T-helper 2 cell (primary cell): ENCODE measurements around the gene KCNN4.

Experiments
- DNase-seq, 5 experiments: peaks; one replicate each; pipeline versions ENCODE4 v3.0.0 to v3.0.0-alpha.2; 2012 to 2022

The KCNN4 gene

DNA sequence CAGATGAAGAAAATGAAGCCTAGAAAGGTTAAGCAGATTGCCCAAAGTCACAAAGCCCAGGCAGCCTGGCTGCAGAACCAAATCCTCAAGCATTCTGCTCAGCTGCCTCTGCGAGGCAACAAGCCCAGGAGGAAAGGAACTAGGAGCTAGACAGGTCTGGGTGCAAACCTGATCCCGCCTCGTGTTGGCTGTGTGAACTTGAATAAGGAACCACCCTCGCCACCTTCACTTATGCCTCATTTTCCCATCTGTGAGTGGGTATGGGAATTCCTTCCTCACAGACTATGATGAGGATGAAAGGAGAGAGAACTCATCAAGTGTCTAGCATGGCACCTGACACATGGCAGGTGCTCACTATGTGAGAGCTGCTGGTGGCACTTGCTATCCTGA is 32.6 kb downstream of the KCNN4 start:
- no peak for DNase-seq

- peak in 1 of 5 experiments; percentile 49 for DNase-seq
Observed at GRCh38 chr19:43747557-43748204, 33.1 kb downstream of the KCNN4 start.

DNA sequence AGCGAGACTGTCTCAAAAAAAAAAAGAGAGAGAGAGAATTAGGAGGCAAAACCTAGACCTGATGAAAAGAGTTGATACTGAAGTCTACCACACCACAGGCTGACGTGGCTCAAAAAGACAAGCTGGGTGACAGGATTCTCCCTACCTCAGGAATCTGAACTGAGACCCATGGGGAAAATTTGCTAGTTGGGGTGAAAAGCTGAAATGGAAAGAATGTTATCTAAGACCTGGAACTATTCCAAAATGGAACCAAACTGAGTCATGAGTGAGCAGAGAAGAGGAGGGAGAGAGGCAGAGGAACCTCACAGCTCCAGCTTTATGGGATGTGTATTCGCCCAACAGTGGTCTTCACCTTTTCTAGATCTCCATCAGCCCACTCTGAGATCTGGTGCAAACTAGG is 37.7 kb downstream of the KCNN4 start:
- DNase-seq, result no peak

- no peak for DNase-seq
Observed at GRCh38 chr19:43741075-43741825, 39.5 kb downstream of the KCNN4 start.

DNA sequence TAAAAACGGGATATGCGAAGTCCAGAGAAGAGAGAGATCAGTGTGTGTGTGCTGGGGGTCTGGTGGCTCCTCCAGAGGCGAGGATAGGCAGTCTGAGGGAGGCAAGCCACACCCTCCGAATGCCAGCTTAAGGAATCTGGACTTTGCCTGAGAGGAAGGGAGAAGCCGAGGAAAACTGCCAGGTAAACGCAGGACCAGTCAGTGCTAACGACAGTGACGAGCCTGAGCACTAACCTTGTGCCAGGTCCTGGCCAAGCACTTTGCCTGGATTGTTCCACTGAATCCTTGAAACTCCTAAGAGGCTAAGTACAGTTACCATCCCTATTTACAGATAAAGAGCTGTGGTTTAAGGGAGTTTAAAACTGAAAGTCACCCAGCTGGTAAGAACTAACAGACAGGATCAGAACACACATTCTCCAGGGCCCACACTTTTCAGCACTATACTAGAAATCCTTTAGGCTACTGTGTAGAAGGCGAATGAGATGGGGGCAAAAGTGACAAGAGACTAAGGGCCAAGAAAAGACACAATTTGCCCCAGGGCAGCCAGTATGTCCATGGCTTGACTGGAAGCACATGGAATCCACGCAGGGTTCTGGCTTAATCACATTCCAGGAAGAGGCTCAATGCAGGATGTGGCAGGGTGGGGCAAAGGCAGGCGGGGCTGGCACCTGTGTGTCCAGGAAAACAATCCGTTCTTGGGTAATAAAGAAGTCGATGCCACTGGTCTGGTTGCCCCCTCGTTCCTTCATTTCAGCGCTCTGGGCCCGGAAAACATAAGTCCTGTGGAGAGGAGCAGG is 41.1 kb downstream of the KCNN4 start:
- no peak for DNase-seq

- no peak for DNase-seq
Observed at GRCh38 chr19:43738780-43739211, 42.0 kb downstream of the KCNN4 start.

- no peak for DNase-seq
Observed at GRCh38 chr19:43735957-43736356, 44.8 kb downstream of the KCNN4 start.

- DNase-seq, result no peak
Observed at GRCh38 chr19:43735013-43735412, 45.8 kb downstream of the KCNN4 start.

- DNase-seq, result no peak
Observed at GRCh38 chr19:43731846-43732245, 48.9 kb downstream of the KCNN4 start.

- no peak for DNase-seq
Observed at GRCh38 chr19:43731346-43731745, 49.4 kb downstream of the KCNN4 start.

- DNase-seq, result no peak
Observed at GRCh38 chr19:43729919-43730318, 50.9 kb downstream of the KCNN4 start.

DNA sequence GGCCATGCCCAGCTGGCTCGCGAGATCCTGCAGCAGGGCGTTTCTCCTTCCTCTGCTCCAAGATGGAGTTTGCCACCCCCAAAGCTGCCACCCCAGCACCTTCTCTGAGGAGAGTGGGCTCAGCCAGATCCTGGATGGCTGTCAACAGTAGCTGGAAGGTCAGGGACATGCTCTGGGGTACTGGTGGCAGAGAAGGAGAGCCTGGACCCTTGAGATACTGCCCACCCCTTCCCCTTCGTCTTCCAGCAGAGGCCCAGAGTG is 53.2 kb downstream of the KCNN4 start:
- no peak for DNase-seq

DNA sequence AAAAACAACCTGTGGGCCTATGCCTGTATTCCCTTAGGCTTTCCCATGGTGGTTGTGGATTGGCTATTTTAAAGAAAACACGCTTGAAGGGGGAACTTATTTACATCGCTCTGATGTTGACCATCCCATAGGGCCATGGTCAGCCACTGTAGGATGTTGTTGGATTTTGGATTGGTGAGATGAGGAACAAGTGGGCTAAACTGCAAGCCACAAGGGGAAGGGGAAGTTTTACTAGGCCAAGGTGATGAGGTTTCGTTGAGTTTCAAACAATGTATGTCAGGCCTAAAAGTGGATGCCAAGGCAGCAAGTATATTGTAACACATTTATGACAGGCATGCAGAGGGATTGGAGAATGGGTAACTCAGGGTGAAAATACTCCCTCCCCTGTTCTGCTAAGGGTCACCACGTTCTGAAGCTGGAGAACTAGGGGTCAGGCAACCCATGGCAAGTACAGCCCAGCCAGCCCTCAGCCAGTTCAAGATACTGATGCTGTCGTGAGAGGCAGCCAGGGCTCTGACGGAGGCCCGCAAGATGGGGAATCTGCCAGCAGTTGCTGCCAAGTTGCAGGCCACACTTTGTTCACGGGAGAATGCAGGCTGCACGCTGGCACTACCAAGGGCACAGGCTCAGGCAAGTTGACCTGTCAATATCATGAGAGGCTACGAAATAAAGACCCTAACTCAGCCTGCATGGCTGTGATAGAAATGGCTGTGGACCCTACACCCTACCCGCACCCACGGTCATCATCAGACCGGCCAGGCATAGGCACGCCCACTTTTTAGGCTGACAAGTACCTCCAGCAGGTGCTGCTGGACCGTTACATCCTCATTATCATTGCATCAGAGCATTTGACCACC is 53.8 kb downstream of the KCNN4 start:
- DNase-seq, result no peak

DNA sequence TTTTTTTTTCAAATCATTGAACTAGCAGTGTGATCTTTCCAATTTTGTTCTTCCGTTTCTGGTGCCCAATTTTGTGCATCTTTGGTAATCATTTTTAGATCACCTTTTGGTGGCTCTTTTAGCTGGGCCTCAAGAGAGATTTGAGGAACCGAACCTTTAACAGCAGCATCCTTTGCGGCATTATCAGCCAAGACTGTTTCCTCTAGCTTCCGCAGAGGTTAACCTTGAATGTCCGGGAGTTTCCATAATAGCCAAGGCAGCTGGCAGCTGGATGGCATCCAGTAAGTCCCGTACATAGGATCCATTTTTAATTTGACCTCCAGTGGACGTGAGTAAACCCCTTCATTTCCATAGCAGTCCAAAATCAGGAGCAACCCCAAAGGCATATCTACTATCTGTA is 55.3 kb downstream of the KCNN4 start:
- DNase-seq, result no peak

GRCh38 chr19:43724896-43725295 is 55.9 kb downstream of the KCNN4 start:
- no peak for DNase-seq

DNA sequence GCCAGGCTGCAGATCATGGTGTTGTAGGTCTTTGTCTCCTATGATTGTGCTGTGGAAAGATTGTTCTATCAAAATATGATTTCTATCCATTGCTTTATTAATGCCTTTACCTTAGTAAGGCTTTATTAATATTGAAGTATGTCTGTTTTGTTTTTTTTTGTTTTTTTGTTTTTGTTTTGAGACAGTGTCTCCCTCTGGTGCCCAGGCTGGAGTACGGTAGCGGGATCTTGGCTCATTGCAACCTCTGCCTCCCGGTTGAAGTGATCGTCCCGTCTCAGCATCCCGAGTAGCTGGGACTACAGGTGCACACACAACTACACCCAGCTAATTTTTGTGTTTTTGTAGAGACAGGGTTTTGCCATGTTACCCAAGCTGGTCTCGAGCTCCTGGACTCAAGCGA is 57.2 kb downstream of the KCNN4 start:
- no peak for DNase-seq

DNA sequence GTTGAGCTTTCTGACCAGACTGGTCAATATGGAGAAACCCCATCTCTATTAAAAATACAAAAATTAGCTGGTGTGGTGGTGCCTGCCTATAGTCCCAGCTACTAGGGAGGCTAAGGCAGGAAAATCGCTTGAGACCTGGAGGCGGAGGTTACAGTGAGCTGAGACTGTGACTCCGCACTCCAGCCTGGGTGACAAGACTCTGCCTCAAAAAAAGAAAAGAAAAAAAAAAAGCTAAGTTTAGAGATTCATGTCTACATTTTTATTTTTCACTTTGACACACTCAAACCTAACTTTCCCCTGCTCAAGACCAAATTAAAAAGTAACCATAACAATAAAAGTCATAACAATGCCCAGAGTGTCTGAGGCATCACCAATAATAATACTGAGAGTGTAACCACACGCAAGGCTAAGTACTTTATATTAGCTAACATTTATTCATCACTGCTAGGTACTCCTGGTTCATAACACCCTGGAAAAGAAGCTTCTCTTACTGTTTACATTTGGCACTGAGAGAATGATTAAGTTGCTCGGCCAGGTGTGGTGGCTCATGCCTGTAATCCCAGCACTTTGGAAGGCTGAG is 59.2 kb downstream of the KCNN4 start:
- no peak for DNase-seq

DNA sequence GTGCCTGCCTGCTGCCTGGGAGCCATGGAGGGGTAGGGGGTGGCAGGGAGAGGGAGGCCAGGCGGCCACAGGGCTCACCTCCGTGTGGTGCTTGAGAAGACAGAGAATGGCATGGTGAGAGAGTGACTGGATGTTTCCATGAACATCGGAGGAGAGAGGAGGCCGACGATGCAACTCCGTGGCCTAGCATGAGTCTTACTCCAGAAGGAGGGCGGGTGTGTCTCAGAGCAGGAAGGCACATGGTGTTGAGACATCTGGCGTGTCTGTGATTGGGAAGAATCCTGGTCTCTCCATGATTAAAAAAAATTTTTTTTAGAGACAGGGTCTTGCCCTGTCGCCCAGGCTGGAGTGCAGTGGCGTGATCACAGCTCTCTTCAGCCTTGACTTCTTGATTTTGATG is 59.8 kb downstream of the KCNN4 start:
- no peak for DNase-seq

- no peak for DNase-seq
Observed at GRCh38 chr19:43719918-43720317, 60.9 kb downstream of the KCNN4 start.

DNA sequence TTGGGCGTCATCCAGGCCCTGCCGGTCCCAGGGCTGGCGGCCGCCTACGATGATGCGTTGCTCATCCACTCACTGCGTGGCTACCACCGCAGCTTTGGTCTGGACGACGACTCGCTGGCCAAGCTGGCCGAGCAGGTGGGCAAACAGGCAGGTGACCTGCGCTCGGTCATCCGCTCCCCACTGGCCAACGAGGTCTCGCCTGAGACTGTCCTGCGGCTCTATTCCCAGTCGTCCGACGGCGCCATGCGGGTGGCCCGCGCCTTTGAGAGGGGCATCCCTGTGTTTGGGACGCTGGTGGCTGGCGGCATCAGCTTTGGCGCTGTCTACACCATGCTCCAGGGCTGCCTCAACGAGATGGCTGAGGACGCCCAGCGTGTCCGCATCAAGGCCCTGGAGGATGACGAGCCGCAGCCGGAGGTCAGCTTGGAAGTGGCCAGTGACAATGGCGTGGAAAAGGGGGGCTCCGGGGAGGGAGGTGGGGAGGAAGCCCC is 61.4 kb downstream of the KCNN4 start:
- DNase-seq, result no peak

DNA sequence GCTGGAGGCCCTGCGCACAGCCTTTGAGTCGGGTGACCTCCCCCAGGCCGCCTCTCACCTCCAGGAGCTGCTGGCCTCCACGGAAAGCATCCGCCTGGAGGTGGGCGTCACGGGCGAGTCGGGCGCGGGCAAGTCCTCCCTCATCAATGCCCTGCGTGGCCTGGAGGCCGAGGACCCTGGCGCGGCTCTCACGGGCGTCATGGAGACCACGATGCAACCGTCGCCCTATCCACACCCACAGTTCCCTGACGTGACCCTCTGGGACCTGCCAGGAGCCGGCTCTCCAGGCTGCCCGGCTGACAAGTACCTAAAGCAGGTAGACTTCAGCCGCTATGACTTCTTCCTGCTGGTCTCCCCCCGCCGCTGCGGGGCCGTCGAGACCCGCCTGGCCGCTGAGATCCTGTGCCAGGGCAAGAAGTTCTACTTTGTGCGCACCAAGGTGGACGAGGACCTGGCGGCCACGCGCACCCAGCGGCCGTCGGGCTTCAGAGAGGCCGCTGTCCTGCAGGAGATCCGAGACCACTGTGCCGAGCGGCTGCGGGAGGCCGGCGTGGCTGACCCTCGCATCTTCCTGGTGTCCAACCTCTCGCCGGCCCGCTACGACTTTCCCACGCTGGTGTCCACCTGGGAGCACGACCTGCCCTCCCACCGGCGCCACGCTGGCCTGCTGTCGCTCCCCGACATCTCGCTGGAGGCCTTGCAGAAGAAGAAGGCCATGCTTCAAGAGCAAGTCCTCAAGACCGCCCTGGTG is 62.0 kb downstream of the KCNN4 start:
- no peak for DNase-seq
